G401 (cell line): ENCODE measurements around the gene GSTT2. TPM values are rescaled to one million over a fixed set of nuclear protein-coding genes. Genes with fewer than 3 reads are reported as not detected.

Experiments
- DNase-seq: peaks from one replicate; pipeline ENCODE4 v3.0.0-alpha.2; 2015; ENCODE audit warnings: low spot score
- in situ Hi-C: cut with HindIII; loops from 2 replicates; pipeline ENCODE4 v1.10.0; 2016; ENCODE audit warnings: low sequenced_read_pairs, mixed read lengths
- total RNA-seq: library from RNA; depleted of rRNA; stranded (reverse); fragments of >200 nt; shearing (Covaris generic); gene quantifications from 2 replicates; pipeline ENCODE4 v1.2.3, GENCODE V29; 2014; rRNA removed

GSTT2 gene
- total RNA-seq, 1 experiment from 2014 or later: not detected

DNA sequence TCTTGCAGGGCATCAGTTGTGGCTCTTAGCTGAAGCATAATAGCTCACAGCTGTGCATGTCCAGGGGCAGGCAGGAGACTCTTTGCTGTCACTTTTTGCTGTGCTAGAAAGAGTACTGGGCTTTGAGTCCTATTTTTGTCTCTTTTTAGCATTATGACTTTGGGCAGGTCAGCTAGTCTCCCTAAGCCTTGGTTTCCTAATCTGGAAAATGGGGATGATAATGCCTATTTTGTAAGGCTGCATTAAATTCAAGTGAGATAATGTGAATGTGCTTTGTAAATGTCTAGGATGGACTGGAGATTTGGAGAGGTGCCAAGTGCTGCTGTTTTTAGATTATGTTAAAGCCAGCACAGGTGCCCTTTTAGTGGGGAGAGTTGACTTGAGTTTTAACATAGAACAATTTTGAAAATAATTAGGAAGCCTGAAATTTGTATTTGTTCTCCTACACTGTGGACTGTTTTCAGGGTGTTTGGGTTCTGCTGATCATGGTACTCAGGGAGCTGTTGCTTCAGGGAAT lies 50.3 kb downstream of the GSTT2 start:
- in situ Hi-C loops: no loop called here
- DNase-seq: no peak

Other genes starting within 250 kb of the GSTT2 start
- not detected in 2 replicates for gene ZNF70, start 229.0 kb upstream of the GSTT2 start, total RNA-seq
- gene VPREB3, start 225.7 kb upstream of the GSTT2 start, total RNA-seq: not detected in 2 replicates
- gene C22orf15, start 217.1 kb upstream of the GSTT2 start, total RNA-seq: not detected in 2 replicates
- not detected in 2 replicates for gene CHCHD10, start 212.2 kb upstream of the GSTT2 start, total RNA-seq
- not detected in 2 replicates for gene MMP11, start 207.3 kb upstream of the GSTT2 start, total RNA-seq
- not detected in 2 replicates for gene SMARCB1, start 193.2 kb upstream of the GSTT2 start, total RNA-seq
- gene DERL3, start 141.1 kb upstream of the GSTT2 start, total RNA-seq: not detected in 2 replicates
- not detected in 2 replicates for gene SLC2A11, start 122.3 kb upstream of the GSTT2 start, total RNA-seq
- gene MIF, start 85.8 kb upstream of the GSTT2 start, total RNA-seq: not detected in 2 replicates
- not detected in 2 replicates for gene GSTT2B, start 18.9 kb upstream of the GSTT2 start, total RNA-seq
- not detected in 2 replicates for gene DDTL, start 13.2 kb upstream of the GSTT2 start, total RNA-seq
- not detected in 2 replicates for gene DDT, start 5.7 kb upstream of the GSTT2 start, total RNA-seq
- gene GSTT4, start 25.3 kb downstream of the GSTT2 start, total RNA-seq: not detected in 2 replicates
- gene CABIN1, start 31.2 kb downstream of the GSTT2 start, total RNA-seq: not detected in 2 replicates
- gene SUSD2, start 201.4 kb downstream of the GSTT2 start, total RNA-seq: not detected in 2 replicates